GM12865 (cell line): ENCODE results near the gene YKT6.
"Not testable (repeated sequence)": the region's sequence is repeated elsewhere in the genome, so short reads cannot be mapped to it uniquely, and the experiment has no call there.

Experiments used
- DNase-seq: peaks from one replicate; pipeline ENCODE4 v3.0.0; 2010; ENCODE audit warnings: low read depth
- H3K4me3 ChIP-seq: 2 replicates; pipeline ENCODE4 v1.5.1; 2011; ENCODE audit warnings: mild to moderate bottlenecking, low read depth, low read length, control low read depth
- TF ChIP-seq, protein P1 (sequence below): IDR thresholded peaks from 2 replicates; pipeline ENCODE4 v1.5.1; 2011; ENCODE audit warnings: low read length, control low read depth, low read depth, inconsistent platforms; ENCODE audit not compliant: insufficient read depth; ENCODE audit errors: missing control alignments

Gene YKT6

DNA sequence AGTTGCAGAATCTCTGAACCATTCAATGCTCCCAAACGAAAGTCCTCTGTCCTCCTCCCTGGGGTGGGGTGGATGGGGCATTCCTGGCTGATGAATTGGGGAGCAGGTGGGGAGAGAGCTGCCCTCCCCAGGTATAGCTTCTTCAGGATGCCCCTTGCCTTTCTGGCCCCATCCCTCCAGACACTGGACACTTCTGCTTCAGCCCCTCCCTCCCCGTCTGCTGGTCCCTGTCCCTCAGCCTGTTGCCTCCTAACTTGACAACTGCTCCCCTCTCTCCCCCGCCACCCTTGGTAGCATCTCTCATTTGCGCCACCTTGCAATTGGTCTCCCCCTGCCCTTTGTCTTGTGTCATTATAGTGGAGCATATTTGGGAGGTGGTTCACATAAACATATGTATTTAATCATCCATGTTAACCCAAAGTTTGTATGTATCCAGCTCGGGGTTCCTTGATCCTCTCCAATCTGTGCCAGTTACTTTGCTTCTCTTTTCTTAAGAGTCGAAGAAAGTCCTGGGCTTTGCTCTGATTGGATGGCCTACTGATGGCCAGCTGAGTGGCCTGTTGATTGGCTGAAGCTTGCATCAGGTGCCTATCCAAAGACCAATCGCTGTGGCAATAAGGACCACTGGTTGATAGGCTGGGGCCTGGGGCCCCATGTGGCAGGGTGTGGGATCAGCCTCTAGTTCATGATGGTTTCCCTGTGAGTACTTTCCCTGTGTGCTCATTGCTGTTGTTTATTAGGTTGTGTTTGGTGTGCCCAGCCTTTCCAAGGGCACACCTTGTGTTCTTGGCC lies 7.6 kb upstream of the YKT6 start:
- H3K4me3 ChIP-seq = no peak overlapping the region
- peak; percentile 9 for DNase-seq
- TF ChIP-seq, protein P1, sequence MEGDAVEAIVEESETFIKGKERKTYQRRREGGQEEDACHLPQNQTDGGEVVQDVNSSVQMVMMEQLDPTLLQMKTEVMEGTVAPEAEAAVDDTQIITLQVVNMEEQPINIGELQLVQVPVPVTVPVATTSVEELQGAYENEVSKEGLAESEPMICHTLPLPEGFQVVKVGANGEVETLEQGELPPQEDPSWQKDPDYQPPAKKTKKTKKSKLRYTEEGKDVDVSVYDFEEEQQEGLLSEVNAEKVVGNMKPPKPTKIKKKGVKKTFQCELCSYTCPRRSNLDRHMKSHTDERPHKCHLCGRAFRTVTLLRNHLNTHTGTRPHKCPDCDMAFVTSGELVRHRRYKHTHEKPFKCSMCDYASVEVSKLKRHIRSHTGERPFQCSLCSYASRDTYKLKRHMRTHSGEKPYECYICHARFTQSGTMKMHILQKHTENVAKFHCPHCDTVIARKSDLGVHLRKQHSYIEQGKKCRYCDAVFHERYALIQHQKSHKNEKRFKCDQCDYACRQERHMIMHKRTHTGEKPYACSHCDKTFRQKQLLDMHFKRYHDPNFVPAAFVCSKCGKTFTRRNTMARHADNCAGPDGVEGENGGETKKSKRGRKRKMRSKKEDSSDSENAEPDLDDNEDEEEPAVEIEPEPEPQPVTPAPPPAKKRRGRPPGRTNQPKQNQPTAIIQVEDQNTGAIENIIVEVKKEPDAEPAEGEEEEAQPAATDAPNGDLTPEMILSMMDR = no peak

DNA sequence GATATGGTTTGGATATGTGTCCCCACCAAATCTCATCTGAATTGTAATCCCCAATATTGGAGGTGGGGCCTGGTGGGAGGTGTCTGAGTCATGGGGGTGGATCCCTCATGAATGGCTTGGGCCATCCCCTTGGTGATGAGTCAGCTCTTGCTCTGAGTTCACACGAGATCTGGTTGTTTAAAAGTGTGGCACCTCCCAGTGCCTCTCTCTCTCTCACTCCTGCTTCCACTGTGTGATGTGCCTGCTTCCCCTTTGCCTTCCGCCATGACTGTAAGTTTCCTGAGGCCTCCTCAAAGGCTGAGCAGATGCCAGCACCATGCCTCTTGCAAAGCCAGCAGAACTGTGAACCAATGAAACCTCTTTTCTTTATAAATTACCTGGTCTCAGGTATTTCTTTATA lies 6.7 kb upstream of the YKT6 start:
- no peak overlapping the region for H3K4me3 ChIP-seq

DNA sequence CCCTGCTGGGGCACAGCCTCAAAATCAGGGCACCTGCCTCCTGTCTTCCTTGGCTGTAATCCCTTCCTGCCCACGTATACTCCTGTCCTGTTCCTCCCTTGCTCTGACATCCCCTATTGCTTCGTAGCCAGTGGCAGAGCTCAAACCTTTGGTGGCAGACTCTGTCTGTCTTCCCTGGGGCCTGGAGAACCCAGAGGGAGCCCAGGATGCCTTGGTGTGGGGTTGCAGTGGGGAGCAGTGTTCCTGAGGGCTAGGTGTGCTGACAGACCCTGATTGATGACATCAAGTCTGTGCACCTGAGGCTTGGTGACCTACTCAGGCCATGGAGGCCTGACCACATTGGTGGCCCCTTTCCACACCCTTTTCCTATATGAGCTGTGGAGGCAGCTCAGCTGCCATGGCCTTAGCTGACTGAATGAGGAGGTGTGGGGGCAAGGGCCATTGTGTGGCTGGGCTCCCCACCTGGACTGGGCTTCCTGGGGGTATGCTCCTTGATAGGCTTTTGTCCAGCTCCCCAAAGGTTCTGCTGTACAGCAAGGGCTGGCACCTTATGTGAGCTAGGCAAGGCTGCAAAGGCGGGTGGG lies 6.1 kb upstream of the YKT6 start:
- no peak overlapping the region for H3K4me3 ChIP-seq
- no peak for DNase-seq
- TF ChIP-seq, protein P1 = no peak

More for the DNA sequence above, 6.7 kb upstream of the YKT6 start:
- DNase-seq = no peak
- TF ChIP-seq, protein P1 = no peak

DNA sequence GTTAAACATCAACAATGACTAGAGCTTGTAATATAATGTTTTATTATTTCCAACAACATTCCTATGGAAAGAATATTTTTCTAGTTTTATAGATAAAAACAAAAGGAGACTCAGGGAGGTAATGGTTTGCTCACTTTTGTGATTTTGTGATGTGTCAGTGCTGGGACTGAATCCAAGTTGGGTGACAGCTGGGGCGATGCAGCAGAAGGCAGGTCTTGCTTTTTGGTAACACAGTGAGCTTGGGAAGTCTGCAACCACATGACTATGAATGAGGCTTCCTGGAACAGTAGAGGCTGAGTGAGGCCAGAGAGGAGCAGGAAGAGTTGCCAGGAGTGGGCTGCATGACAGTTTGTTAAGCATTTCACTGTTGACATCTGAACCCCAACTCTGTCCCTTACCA lies 4.9 kb upstream of the YKT6 start:
- DNase-seq = no peak
- no peak overlapping the region for H3K4me3 ChIP-seq
- TF ChIP-seq, protein P1 = no peak

DNA sequence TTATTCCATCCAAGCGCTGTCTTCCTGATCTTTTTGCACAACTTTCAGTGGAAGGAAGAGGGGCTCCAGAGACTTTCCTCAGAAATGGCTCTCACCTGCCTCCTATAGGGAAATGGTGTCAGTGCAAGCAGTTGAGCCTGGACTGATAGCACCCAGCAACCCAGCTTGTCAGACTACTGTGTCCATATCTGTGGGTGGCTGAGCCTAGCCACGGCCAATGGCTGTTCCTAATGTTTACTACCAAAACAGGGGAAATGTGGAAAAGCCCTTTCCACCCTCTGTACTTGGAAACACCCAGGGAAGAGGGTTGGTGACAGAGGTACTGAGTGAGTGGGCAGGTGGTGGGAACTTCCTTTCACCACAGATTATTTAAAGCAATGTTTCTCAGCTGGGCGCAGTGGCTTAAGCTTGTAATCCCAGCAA lies 4.3 kb upstream of the YKT6 start:
- TF ChIP-seq, protein P1 = peak; percentile 67
- no peak overlapping the region for H3K4me3 ChIP-seq
- DNase-seq = peak; percentile 50

DNA sequence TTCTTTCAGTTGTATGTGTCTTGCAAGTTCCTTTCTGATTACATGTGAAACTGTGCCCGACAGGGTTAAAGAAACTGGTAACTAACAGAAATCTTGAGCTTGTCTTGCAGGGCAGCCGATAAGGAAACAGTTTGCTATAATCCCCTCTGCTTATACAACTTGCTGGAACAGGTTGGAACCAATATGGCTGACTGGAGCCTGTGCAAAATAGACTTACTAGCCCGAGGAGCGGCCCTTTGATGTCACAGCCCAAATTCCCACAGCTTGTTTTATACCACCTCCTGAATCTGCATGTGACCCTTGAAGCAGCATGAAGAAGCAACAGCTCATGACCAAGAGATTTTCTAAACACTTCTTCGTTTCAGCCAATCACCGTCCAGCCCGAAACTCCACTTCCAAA lies 3.3 kb upstream of the YKT6 start:
- TF ChIP-seq, protein P1 = no peak
- no peak for DNase-seq
- no peak overlapping the region for H3K4me3 ChIP-seq

DNA sequence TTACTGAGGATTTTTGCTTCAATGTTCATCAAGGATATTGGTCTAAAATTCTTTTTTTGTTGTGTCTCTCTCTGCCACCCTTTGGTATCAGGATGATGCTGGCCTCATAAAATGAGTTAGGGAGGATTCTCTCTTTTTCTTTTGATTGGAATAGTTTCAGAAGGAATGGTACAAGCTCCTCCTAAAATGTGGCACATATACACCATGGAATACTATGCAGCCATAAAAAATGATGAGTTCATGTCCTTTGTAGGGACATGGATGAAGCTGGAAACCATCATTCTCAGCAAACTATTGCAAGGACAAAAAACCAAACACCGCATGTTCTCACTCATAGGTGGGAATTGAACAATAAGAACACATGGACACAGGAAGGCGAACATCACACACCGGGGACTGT lies 615 bp upstream of the YKT6 start:
- not testable (repeated sequence) for H3K4me3 ChIP-seq, DNase-seq
